HUES64 (cell line): ENCODE measurements around the gene ZNF354C. TPM values are rescaled to one million over a fixed set of nuclear protein-coding genes. Genes with fewer than 3 reads are reported as not detected.
A peak's percentile ranks its signal among the peaks of the same experiment; 100 is the strongest.

Source experiments
- H3K27ac ChIP-seq: 2 replicates; pipeline ENCODE4 v1.7.0; 2013; ENCODE audit warnings: low read depth, low read length, inconsistent platforms
- H3K27me3 ChIP-seq: 2 replicates; pipeline ENCODE4 v1.6.1; 2013; ENCODE audit warnings: mild to moderate bottlenecking, low read length; ENCODE audit not compliant: insufficient read depth
- H3K36me3 ChIP-seq: 2 replicates; pipeline ENCODE4 v1.6.1; 2013; ENCODE audit warnings: mild to moderate bottlenecking, low read length; ENCODE audit not compliant: insufficient read depth
- H3K4me1 ChIP-seq: 2 replicates; pipeline ENCODE4 v1.6.1; 2013; ENCODE audit warnings: mild to moderate bottlenecking, low read length, moderate library complexity; ENCODE audit not compliant: insufficient read depth
- H3K4me3 ChIP-seq: 2 replicates; pipeline ENCODE4 v1.5.1; 2013; ENCODE audit warnings: mild to moderate bottlenecking, low read length, moderate library complexity
- H3K9ac ChIP-seq: 2 replicates; pipeline ENCODE4 v1.6.1; 2013; ENCODE audit warnings: mild to moderate bottlenecking, low read depth, low read length
- H3K9me3 ChIP-seq: 2 replicates; pipeline ENCODE4 v1.6.1; 2013; ENCODE audit warnings: low read depth, low read length; ENCODE audit not compliant: insufficient read depth
- WGBS: fragments of 150-250, 120-280 bp; methylation state at CpG from one replicate; pipeline ENCODE4 v1.1.7; 2013; ENCODE audit warnings: missing lambda C conversion rate; 5-methylcytosine and 5-hydroxymethylcytosine counted together
- polyA plus RNA-seq, 2 experiments: library from polyadenylated mRNA; stranded (reverse); fragments of 50-300 nt; gene quantifications; one replicate each; pipeline ENCODE4 v1.2.3, GENCODE V29; 2013

ZNF354C gene
- polyA plus RNA-seq (2013, experiment 1 of 2) = 2.8 TPM
- polyA plus RNA-seq (2013, experiment 2 of 2) = 4.4 TPM

- Histone ChIP-seq H3K27me3 (no peaks in the 10 kb centered on the region), H3K27ac (no peak within 1 kb of the TSS), H3K9ac (peak within 1 kb of the TSS; percentile 72), H3K4me1 (peaks cover 3% of the 10 kb centered on the region; the same call in 1 of the 2 replicates), H3K9me3 (peaks cover 71% of the 10 kb centered on the region), H3K36me3 (no peaks in the 10 kb centered on the region), H3K4me3 (peak within 1 kb of the TSS; percentile 74)
- WGBS = 54% methylated on average over 81 of the region's 81 CpGs
These were observed at the start of gene ZNF354C for GRCh38 chr5:179060116-179061008. TSS of gene ZNF354C (plus strand) at chr5:179060373. CDS start at chr5:179062069, 1,696 bp downstream.

GRCh38 chr5:179023528-179024189 lies 36.5 kb upstream of the ZNF354C start, which contains the start of gene ZNF879:
TSS of gene ZNF879 (plus strand) at chr5:179023804. CDS start at chr5:179025005, 1,201 bp downstream.
- H3K9me3 ChIP-seq = peaks cover 44% of the 10 kb centered on the region
- H3K9ac ChIP-seq = peak within 1 kb of the TSS; percentile 73
- peak within 1 kb of the TSS; percentile 72 for H3K4me3 ChIP-seq

DNA sequence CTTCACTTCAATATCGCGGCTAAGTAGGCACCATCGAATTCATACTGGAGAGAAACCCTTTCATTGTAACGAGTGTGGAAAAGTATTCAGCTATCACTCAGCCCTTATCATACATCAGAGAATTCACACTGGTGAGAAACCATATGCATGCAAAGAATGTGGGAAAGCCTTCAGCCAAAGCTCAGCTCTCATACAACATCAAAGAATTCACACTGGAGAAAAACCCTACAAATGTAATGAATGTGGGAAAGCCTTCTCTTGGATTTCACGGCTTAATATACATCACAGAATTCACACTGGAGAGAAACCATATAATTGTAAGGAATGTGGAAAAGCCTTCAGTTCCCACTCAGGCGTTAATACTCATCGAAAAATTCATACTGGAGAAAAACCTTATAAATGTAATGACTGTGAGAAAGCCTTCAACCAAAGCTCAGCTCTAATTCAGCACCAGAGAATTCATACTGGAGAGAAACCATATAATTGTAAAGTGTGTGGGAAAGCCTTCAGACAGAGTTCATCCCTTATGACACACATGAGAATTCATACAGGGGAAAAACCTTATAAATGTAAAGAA lies 27.1 kb upstream of the ZNF354C start:
- peaks cover 94% of the 10 kb centered on the region for H3K9me3 ChIP-seq
- H3K9ac ChIP-seq = no peak overlapping the region
- no peaks in the 10 kb centered on the region for H3K4me1 ChIP-seq
- no peak overlapping the region for H3K27ac ChIP-seq
- H3K36me3 ChIP-seq = peaks cover 61% of the 10 kb centered on the region
- no peak overlapping the region for H3K4me3 ChIP-seq
- no peaks in the 10 kb centered on the region for H3K27me3 ChIP-seq
- WGBS = 95% methylated on average over 4 of the region's 7 CpGs

More at GRCh38 chr5:179023528-179024189, 36.5 kb upstream of the ZNF354C start, which contains the start of gene ZNF879:
- WGBS = 24% methylated on average over 71 of the region's 72 CpGs
- Histone ChIP-seq H3K4me1 (no peaks in the 10 kb centered on the region), H3K36me3 (peaks cover 27% of the 10 kb centered on the region), H3K27ac (peak within 1 kb of the TSS; percentile 54; the same call in 1 of the 2 replicates), H3K27me3 (no peaks in the 10 kb centered on the region)

GRCh38 chr5:179044765-179045164 lies 15.4 kb upstream of the ZNF354C start:
- no peaks in the 10 kb centered on the region for H3K27me3 ChIP-seq
- no peak overlapping the region for H3K27ac ChIP-seq
- no peaks in the 10 kb centered on the region for H3K36me3 ChIP-seq
- peaks cover 71% of the 10 kb centered on the region for H3K9me3 ChIP-seq
- no peak overlapping the region for H3K9ac ChIP-seq
- H3K4me1 ChIP-seq = no peaks in the 10 kb centered on the region
- no peak overlapping the region for H3K4me3 ChIP-seq
- 81% methylated on average over 2 of the region's 2 CpGs for WGBS

- no peak overlapping the region for H3K4me3 ChIP-seq
- H3K27ac ChIP-seq = no peak overlapping the region
- 83% methylated on average over 9 of the region's 9 CpGs for WGBS
- H3K27me3 ChIP-seq = no peaks in the 10 kb centered on the region
- no peak overlapping the region for H3K9ac ChIP-seq
- no peaks in the 10 kb centered on the region for H3K4me1 ChIP-seq
- no peaks in the 10 kb centered on the region for H3K36me3 ChIP-seq
- peaks cover 71% of the 10 kb centered on the region for H3K9me3 ChIP-seq
These were observed 8.4 kb upstream of the ZNF354C start for GRCh38 chr5:179051784-179052183.

DNA sequence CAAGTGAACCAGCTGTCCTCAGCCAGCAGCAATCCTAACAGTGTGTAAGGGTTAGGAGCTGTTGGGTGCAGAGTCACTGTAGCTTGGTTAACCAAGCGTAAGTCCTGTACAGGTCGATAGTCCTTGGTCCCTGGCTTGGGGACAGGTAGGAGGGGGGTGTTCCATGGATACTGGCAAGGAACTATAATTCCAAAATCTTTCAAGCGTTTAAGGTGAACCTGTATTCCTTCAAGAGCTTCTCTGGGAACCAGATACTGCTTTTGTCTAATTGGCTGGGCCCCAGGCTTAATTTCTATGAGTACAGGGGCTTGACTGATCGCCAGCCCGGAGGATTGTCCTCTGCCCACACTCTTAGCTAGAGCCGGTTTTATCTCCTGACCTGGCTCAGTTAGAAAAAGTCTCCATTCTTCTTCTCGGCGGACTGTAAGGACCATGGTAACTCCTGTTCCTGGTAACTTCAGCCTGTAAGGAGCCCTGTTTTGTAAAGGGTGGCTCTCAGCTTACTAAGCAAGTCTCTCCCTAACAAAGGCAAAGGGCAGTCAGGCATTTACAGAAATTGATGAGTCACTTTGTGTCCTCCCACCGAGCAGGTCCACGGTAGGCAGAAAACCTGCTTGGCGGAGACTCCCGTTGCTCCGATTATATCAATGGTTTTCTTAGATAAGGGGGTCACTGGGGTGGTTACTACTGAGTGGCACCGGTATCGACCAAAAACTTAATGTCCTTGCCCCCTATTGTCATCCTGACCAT lies 6.0 kb upstream of the ZNF354C start:
- Histone ChIP-seq H3K27me3 (no peaks in the 10 kb centered on the region), H3K4me3 (no peak overlapping the region), H3K27ac (no peak overlapping the region), H3K4me1 (no peaks in the 10 kb centered on the region), H3K9me3 (peaks cover 73% of the 10 kb centered on the region), H3K9ac (no peak overlapping the region), H3K36me3 (no peaks in the 10 kb centered on the region)
- 88% methylated on average over 15 of the region's 15 CpGs for WGBS

GRCh38 chr5:179054876-179055275 lies 5.3 kb upstream of the ZNF354C start:
- peaks cover 80% of the 10 kb centered on the region for H3K9me3 ChIP-seq
- H3K36me3 ChIP-seq = no peaks in the 10 kb centered on the region
- WGBS = 82% methylated on average over 10 of the region's 10 CpGs
- H3K4me1 ChIP-seq = peaks cover 2% of the 10 kb centered on the region; the same call in 1 of the 2 replicates
- no peaks in the 10 kb centered on the region for H3K27me3 ChIP-seq
- no peak overlapping the region for H3K9ac ChIP-seq
- H3K27ac ChIP-seq = no peak overlapping the region
- H3K4me3 ChIP-seq = no peak overlapping the region

DNA sequence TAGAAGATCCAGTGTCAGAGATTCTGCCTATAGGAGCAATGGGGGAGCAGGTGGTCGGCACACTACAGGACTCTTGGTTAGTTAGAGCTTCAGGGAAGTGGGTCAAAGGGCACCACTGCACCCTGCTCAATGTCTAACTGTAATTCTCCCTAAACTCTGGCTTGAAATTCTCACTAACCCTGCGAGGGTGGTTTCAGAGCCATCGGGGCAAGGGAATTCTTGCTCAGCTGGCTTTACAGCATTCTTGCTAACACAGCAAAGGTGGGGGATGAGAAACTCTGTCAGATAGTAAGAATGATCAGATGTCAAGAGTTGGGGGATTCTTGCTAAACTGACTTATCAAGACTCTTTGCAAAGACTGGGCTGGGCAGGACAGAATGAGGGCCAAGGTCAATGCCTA lies 4.7 kb upstream of the ZNF354C start:
- Histone ChIP-seq H3K9ac (no peak overlapping the region), H3K36me3 (no peaks in the 10 kb centered on the region), H3K4me1 (peaks cover 3% of the 10 kb centered on the region; the same call in 1 of the 2 replicates), H3K27ac (no peak overlapping the region), H3K9me3 (peaks cover 79% of the 10 kb centered on the region), H3K27me3 (no peaks in the 10 kb centered on the region), H3K4me3 (no peak overlapping the region)
- WGBS = 80% methylated on average over 3 of the region's 3 CpGs

DNA sequence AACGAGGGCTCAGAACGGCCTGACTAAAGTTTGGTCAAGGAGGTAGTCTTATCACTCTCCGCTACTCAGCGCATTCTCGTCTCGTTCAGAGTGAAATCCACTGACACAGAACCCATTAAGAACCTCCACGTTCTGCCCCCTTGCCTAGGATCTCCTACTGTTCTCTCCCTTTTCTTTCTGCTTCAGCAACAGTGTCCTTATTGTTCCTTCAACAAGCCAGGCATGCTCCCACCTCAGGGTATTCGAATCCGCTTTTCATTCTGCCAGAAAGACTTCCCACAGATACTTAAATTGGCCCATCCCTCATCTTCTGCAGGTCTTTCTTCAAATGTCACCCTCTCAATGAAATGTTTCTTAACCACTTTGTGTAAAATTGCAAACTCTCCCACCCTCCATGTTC lies 4.3 kb upstream of the ZNF354C start:
- Histone ChIP-seq H3K4me1 (peaks cover 3% of the 10 kb centered on the region; the same call in 1 of the 2 replicates), H3K4me3 (no peak overlapping the region), H3K9me3 (peaks cover 78% of the 10 kb centered on the region), H3K27me3 (no peaks in the 10 kb centered on the region), H3K9ac (no peak overlapping the region), H3K36me3 (no peaks in the 10 kb centered on the region), H3K27ac (no peak overlapping the region)
- 78% methylated on average over 9 of the region's 9 CpGs for WGBS

GRCh38 chr5:179061025-179061424 lies 852 bp downstream of the ZNF354C start:
- H3K4me3 ChIP-seq = peak overlapping the region; percentile 74
- H3K27ac ChIP-seq = no peak overlapping the region
- 92% methylated on average over 19 of the region's 19 CpGs for WGBS
- H3K4me1 ChIP-seq = peaks cover 3% of the 10 kb centered on the region; the same call in 1 of the 2 replicates
- H3K9me3 ChIP-seq = peaks cover 71% of the 10 kb centered on the region
- peak overlapping the region; percentile 72 for H3K9ac ChIP-seq
- peaks cover 5% of the 10 kb centered on the region for H3K36me3 ChIP-seq
- H3K27me3 ChIP-seq = no peaks in the 10 kb centered on the region
